Gastroesophageal sphincter (tissue), 3 donors: ENCODE data around the gene MVB12B.

Source experiments
- EP300 ChIP-seq: sonication (generic); formaldehyde crosslinking; IDR thresholded peaks from one replicate; pipeline ENCODE4 v1.6.1; 2017; ENCODE audit warnings: antibody characterized with exemption, mild to moderate bottlenecking
- POLR2A ChIP-seq, 2 donors: fragments of 450-650 bp; IDR thresholded peaks; one replicate each; pipeline ENCODE4 v1.6.1; 2017; ENCODE audit warnings: antibody characterized with exemption in 2 of 2, mild to moderate bottlenecking in 2 of 2, moderate library complexity in 1 of 2
- POLR2AphosphoS5 ChIP-seq: sonication (generic); formaldehyde crosslinking; IDR thresholded peaks from one replicate; pipeline ENCODE4 v1.6.1; 2017; ENCODE audit warnings: antibody characterized with exemption
- TF ChIP-seq, protein P1 (sequence below), 4 experiments: fragments of 200-600 bp in 2 of 4; fragments of 450-650 bp in 2 of 4; sonication (generic) in 1 of 4; IDR thresholded peaks; one replicate each; pipeline ENCODE4 v1.5.1; 2017 to 2019; ENCODE audit warnings: antibody characterized with exemption in 4 of 4, mild to moderate bottlenecking in 2 of 4, moderate library complexity in 2 of 4

DNA sequence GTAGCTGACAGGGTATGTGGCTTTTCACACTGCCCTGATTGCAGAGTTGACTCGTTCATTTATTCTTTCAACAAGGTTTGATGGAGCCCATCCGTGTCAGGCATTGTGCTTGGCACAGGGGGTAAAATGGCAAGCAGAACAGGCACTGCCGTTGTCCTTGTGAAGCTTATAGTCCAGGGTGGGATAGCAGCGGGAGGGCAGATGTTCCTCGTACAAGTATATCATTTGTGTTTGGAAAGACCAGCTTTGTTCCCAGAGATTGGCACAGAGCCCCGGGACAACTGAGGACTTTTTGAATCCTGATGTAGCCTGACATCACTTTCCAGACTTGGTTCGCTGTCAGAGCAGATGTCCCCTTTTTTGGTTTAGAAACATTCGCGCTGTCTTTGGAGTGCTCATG, 50.9 kb downstream of the MVB12B start:
- TF ChIP-seq POLR2A (IDR thresholded peaks at IDR 0.05) = no peak
- TF ChIP-seq, protein P1, sequence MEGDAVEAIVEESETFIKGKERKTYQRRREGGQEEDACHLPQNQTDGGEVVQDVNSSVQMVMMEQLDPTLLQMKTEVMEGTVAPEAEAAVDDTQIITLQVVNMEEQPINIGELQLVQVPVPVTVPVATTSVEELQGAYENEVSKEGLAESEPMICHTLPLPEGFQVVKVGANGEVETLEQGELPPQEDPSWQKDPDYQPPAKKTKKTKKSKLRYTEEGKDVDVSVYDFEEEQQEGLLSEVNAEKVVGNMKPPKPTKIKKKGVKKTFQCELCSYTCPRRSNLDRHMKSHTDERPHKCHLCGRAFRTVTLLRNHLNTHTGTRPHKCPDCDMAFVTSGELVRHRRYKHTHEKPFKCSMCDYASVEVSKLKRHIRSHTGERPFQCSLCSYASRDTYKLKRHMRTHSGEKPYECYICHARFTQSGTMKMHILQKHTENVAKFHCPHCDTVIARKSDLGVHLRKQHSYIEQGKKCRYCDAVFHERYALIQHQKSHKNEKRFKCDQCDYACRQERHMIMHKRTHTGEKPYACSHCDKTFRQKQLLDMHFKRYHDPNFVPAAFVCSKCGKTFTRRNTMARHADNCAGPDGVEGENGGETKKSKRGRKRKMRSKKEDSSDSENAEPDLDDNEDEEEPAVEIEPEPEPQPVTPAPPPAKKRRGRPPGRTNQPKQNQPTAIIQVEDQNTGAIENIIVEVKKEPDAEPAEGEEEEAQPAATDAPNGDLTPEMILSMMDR (IDR thresholded peaks at IDR 0.05) = no peak
- no peak for TF ChIP-seq POLR2AphosphoS5
- no peak for TF ChIP-seq EP300
